BE2C (cell line): ENCODE data around the gene ARHGAP24.

Experiments
- DNase-seq: peaks from one replicate; pipeline ENCODE4 v3.0.0-alpha.2; 2020
- H3K27me3 ChIP-seq: fragments of 250-450 bp; sonication (Bioruptor Pico); 2 replicates; pipeline ENCODE4 v1.5.1; 2020; ENCODE audit warnings: mild to moderate bottlenecking
- H3K36me3 ChIP-seq: fragments of 250-450 bp; sonication (Bioruptor Pico); 2 replicates; pipeline ENCODE4 v1.5.1; 2020; ENCODE audit warnings: mild to moderate bottlenecking
- H3K4me1 ChIP-seq: fragments of 250-450 bp; sonication (Bioruptor Pico); 2 replicates; pipeline ENCODE4 v1.5.1; 2020
- H3K4me3 ChIP-seq: 2 replicates; pipeline ENCODE4 v1.5.1; 2011; ENCODE audit warnings: low read depth, low read length
- H3K9me3 ChIP-seq: fragments of 250-450 bp; sonication (Bioruptor Pico); 2 replicates; pipeline ENCODE4 v1.5.1; 2020
- TF ChIP-seq, protein P1 (sequence below): IDR thresholded peaks from 2 replicates; pipeline ENCODE4 v1.5.1; 2012; ENCODE audit warnings: mild to moderate bottlenecking, low read depth, low read length

The ARHGAP24 gene

DNA sequence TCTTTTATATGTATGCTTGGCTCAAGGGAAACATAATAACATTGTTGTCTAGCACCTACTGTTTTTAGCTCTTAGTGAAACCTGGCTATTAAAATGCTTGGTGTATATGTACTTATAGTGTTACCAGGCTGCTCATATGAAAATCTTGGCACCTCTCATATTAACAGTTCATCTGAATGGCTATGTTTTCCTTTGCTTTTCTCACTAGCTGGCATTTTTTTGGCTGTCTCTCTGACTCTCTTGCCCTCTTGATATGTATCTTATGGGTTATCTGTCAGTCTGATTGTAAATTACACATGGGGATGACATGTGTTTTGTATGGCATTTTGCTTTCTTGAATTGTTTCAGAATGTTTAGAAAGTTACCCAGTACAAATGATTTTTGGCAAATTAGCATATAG, 158.0 kb downstream of the ARHGAP24 start:
- TF ChIP-seq, protein P1, sequence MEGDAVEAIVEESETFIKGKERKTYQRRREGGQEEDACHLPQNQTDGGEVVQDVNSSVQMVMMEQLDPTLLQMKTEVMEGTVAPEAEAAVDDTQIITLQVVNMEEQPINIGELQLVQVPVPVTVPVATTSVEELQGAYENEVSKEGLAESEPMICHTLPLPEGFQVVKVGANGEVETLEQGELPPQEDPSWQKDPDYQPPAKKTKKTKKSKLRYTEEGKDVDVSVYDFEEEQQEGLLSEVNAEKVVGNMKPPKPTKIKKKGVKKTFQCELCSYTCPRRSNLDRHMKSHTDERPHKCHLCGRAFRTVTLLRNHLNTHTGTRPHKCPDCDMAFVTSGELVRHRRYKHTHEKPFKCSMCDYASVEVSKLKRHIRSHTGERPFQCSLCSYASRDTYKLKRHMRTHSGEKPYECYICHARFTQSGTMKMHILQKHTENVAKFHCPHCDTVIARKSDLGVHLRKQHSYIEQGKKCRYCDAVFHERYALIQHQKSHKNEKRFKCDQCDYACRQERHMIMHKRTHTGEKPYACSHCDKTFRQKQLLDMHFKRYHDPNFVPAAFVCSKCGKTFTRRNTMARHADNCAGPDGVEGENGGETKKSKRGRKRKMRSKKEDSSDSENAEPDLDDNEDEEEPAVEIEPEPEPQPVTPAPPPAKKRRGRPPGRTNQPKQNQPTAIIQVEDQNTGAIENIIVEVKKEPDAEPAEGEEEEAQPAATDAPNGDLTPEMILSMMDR, result no peak
- Histone ChIP-seq H3K9me3 (no peaks in the 10 kb centered on the region), H3K4me3 (no peak overlapping the region), H3K36me3 (no peaks in the 10 kb centered on the region), H3K4me1 (no peaks in the 10 kb centered on the region), H3K27me3 (no peaks in the 10 kb centered on the region)
- DNase-seq, result no peak

DNA sequence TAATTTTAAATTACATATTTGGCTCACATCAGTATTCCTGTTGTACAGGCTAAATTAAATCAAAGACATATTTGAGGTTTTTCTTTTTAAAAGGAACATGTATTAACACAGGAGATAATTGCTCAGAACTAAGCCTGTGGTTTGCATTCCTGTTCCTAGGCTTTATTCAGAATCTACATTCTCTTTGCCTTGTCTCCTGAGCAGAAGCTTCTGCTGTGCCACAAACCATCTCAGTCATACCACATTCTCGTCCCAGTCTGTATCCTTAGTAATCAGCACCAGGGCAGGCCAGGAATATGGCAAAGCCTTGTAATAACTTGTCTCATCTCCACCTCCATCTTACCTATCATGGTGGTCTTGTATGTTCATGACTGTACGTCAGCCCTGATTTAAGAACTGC, 162.8 kb downstream of the ARHGAP24 start:
- H3K4me3 ChIP-seq, result no peak overlapping the region
- no peaks in the 10 kb centered on the region for H3K27me3 ChIP-seq
- no peaks in the 10 kb centered on the region for H3K9me3 ChIP-seq
- DNase-seq, result no peak
- TF ChIP-seq, protein P1, result no peak
- no peaks in the 10 kb centered on the region for H3K36me3 ChIP-seq
- H3K4me1 ChIP-seq, result no peaks in the 10 kb centered on the region

DNA sequence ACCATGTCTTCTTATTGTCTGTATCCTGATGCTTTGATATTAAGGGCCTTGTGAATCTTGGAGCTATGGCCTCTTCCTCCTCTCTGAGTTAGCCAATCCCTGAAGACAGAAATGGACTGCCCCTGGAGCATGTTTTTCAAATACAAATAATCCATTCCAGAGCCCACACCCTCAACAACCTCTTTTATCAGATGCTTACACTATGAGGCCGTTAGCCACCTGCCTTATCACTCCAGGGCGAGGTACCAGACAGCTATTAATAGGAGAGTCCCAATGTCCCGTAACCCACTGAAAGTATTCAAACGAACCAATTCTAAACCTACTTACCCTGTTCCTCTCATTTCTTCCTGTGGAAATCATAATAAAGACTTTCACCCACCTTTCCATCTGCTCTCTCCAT, 165.0 kb downstream of the ARHGAP24 start:
- DNase-seq, result no peak
- TF ChIP-seq, protein P1, result no peak
- H3K4me3 ChIP-seq, result no peak overlapping the region
- no peaks in the 10 kb centered on the region for H3K36me3 ChIP-seq
- H3K4me1 ChIP-seq, result no peaks in the 10 kb centered on the region
- no peaks in the 10 kb centered on the region for H3K27me3 ChIP-seq
- H3K9me3 ChIP-seq, result no peaks in the 10 kb centered on the region

DNA sequence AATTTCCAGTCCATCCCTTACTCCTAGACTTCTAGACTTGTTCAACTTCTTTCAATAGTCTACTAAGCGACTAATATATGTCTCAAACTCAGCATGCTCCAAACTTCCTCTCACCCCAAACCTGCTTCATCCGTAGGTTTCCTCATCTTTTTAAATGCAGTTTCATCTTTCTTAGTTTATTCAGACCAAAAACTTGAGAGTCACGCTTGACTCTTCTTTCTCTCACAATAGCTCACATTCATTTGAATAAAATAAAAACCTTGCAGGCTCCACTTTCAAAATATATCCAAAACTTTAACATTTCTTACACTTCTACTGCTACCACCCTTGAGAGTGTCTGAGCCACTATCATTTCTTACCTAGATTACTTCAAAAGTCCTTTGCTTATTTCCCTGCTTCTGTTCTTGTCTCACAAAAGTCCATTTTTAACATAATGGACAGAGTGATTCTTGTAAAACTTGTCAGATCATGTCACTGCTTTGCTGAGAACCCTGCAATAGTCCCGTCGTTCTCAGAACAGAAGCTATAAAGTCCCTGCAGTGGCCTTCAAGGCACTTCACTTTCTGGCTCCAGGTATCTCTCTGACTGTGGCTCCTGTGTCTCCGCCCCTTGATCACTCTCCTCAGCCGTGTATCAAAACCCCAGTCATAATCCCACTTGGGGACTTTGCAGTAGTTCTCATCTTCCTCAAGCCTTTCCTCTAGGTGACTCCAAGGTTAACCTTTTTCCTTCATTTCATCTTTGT, 167.6 kb downstream of the ARHGAP24 start:
- H3K4me3 ChIP-seq, result no peak overlapping the region
- TF ChIP-seq, protein P1, result no peak
- H3K36me3 ChIP-seq, result no peaks in the 10 kb centered on the region
- H3K4me1 ChIP-seq, result no peaks in the 10 kb centered on the region
- H3K9me3 ChIP-seq, result no peaks in the 10 kb centered on the region
- H3K27me3 ChIP-seq, result no peaks in the 10 kb centered on the region
- no peak for DNase-seq

DNA sequence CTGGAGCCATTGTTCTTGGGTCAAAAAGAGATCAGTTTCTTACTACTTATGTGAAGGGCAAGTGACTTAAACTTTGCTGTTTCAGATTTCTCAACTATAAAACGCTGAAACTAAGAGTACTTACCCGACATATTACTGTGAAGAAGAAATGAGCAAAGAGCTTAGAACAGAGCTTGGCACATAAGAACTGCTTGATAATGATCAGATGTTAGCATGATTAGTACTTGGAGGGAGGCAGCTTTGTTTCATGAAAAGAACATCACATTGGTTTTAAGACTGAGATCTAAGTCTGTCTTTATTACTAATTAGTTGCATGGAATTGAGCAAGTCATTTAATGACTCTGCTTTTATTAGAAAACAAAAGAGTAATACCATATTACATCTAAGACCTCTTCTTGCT, 169.1 kb downstream of the ARHGAP24 start:
- TF ChIP-seq, protein P1, result no peak
- no peak for DNase-seq
- no peaks in the 10 kb centered on the region for H3K36me3 ChIP-seq

DNA sequence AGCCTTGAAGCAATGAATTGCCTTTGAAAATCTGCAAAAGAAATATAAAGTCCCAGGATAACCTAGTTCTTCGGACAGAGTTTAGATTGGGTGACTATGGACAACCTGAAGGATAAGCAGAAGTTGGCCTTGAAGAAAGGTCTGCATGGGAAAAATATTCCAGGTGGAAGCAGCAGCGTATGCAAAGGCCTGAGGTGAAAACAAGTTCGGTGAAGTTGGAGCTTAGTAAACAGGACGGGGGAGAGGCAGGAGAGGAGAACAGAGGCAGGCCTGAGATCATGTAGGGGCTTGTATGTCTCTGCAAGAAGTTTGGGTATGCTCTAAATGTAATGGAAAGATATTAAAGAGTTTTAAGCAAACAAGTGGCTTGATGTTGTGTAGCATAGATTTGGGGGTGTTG, 176.0 kb downstream of the ARHGAP24 start:
- no peak overlapping the region for H3K4me3 ChIP-seq
- TF ChIP-seq, protein P1, result no peak
- DNase-seq, result no peak
- H3K4me1 ChIP-seq, result no peaks in the 10 kb centered on the region
- H3K27me3 ChIP-seq, result no peaks in the 10 kb centered on the region
- H3K9me3 ChIP-seq, result no peaks in the 10 kb centered on the region
- no peaks in the 10 kb centered on the region for H3K36me3 ChIP-seq

More for the DNA sequence above, 169.1 kb downstream of the ARHGAP24 start:
- H3K9me3 ChIP-seq, result no peaks in the 10 kb centered on the region
- H3K4me3 ChIP-seq, result no peak overlapping the region
- H3K27me3 ChIP-seq, result no peaks in the 10 kb centered on the region
- no peaks in the 10 kb centered on the region for H3K4me1 ChIP-seq
